ENCODE measurements around the gene SPRED2. TPM values are rescaled to one million over a fixed set of nuclear protein-coding genes. Genes with fewer than 3 reads are reported as not detected.

The SPRED2 gene
- total RNA-seq, 2 experiments from 2014 or later: 6.1 to 8.9 TPM

DNA sequence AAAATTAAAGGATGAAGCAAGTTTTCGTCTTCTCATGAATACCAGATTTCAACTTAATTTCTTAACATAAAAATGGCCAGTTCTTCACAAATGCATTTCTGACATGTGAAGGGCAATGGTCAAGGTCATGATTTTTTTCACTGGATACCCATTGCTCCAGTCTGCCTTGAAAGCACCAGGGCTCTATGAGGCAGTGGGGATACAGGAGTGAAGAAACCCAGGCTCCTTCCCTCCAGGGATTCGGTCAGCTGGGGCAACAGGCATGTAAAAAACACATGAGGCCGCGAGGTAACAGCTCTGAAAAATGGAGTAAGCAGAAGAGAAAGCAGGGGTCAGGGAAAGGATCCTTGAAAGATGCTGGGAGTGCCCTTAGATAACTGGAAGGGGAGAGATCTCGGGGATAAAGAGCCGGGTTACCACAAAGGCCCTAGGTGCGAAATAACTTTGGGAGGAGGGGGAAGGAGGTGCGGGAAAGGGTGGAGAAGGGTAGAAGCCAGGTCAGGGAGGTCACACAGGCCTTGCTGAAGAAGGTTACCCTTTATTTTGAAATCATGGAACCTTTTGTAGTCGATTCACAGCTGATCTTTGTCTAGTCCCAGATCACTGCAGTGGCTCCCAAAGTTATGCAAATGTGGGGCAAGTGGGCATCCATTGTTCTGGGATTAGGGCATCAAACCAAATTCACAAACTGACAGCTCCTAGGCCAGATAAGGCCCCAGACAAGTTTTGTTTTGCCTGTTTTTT, 5.2 kb upstream of the SPRED2 start:
- Mint-ChIP-seq H3K27me3 (peaks cover 39% of the 10 kb centered on the region), H3K27ac (no peak overlapping the region), H3K4me1 (ENCODE audit: low read depth) (peaks cover 13% of the 10 kb centered on the region), H3K9me3 (no peaks in the 10 kb centered on the region), H3K36me3 (no peaks in the 10 kb centered on the region), H3K4me3 (no peak overlapping the region)
- no peak for DNase-seq
- intact Hi-C loops (cut with micrococcal nuclease): loop anchor here (1.0 to 2.0 kb wide), 5 partner anchors 81 to 381 kb away; partner anchors contain the start of gene CEP68
- ChIA-PET CTCF (interaction anchor here (0.6 to 2.4 kb wide), 5 partner anchors 11 to 162 kb away, joined by 3 to 7 read pairs (median 3); no protein-coding TSS in a partner anchor), POLR2A (interaction anchor here (0.6 to 3.3 kb wide), 7 partner anchors 56 to 373 kb away, joined by 3 to 12 read pairs (median 4); partner anchors contain the start of gene ACTR2)

DNA sequence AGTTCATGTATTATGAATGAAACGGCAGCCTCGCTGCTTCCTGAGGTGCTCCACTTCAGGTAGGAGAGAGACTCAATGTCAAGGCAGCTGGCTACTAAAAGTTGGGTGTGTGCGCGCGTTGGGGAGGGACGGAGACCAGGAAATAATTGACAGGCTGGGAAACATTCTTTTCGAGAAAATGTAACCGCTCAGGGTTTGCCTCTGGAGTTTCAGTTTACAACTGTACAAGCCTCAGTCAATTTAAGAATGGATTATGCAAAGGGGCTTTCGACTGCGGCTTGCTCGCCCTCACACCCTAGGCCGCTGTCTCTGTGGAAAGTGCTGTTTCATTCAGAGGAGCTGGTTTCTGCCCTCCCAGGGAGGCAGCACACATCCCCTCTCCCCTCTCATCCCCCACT, 4.4 kb upstream of the SPRED2 start:
- ChIA-PET POLR2A (interaction anchor here (0.6 to 3.3 kb wide), 7 partner anchors 56 to 372 kb away, joined by 3 to 12 read pairs (median 4); partner anchors contain the start of gene ACTR2), CTCF (interaction anchor here (0.6 to 2.4 kb wide), 8 partner anchors 10 to 161 kb away, joined by 3 to 7 read pairs (median 4); no protein-coding TSS in a partner anchor)
- H3K27ac Mint-ChIP-seq: peak overlapping the region; percentile 51
- H3K36me3 Mint-ChIP-seq: no peaks in the 10 kb centered on the region
- intact Hi-C loops (cut with micrococcal nuclease): loop anchor here (1.0 to 2.0 kb wide), 7 partner anchors 54 to 380 kb away; partner anchors contain the start of genes ACTR2 and CEP68
- H3K27me3 Mint-ChIP-seq: peaks cover 38% of the 10 kb centered on the region
- H3K4me3 Mint-ChIP-seq: peak overlapping the region; percentile 82
- H3K4me1 Mint-ChIP-seq (ENCODE audit: low read depth): peaks cover 13% of the 10 kb centered on the region
- DNase-seq: peak; percentile 80
- no peaks in the 10 kb centered on the region for H3K9me3 Mint-ChIP-seq

- CTCF ChIA-PET: interaction anchor here (0.6 to 2.4 kb wide), 6 partner anchors 19 to 161 kb away, joined by 3 to 7 read pairs (median 4); no protein-coding TSS in a partner anchor
- peak overlapping the region; percentile 82 for H3K4me3 Mint-ChIP-seq
- POLR2A ChIA-PET: interaction anchor here (1.0 to 3.3 kb wide), 6 partner anchors 55 to 371 kb away, joined by 3 to 12 read pairs (median 5); partner anchors contain the start of gene ACTR2
These were observed 3.9 kb upstream of the SPRED2 start for GRCh38 chr2:65436169-65436823.

DNA sequence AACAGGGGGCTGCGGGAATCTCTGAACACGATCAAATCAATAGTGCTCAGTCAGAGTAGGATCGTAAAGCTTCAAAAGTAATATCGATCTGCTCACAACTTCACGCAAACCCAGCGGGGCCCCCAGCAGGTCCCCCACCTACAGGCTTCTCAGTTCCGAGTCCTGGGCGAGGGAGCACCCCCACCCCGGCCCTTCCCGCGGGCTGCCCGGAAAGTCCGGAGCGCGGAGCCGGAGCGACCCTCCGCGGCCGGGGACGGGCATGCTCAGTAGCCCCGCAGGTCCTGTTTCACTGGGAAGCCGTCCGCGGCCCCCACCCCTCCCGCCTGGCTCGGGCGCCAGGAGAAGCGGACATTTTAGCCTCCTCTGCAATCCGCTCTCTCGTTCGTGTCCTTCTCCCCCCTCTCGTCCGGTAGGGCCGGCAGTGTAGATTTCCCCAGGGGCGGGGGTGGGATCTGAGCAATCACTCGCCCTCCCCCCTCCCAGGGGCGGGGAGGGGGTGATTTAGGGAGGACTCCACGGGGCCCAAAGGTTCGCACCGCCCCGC, 3.3 kb upstream of the SPRED2 start:
- Mint-ChIP-seq H3K36me3 (no peaks in the 10 kb centered on the region), H3K4me1 (ENCODE audit: low read depth) (peaks cover 13% of the 10 kb centered on the region), H3K27ac (no peak overlapping the region), H3K27me3 (peaks cover 36% of the 10 kb centered on the region), H3K4me3 (peak overlapping the region; percentile 82), H3K9me3 (no peaks in the 10 kb centered on the region)
- peak; percentile 61 for DNase-seq
- intact Hi-C loops (cut with micrococcal nuclease): loop anchor here (1.0 to 2.0 kb wide), 6 partner anchors 18 to 379 kb away; partner anchors contain the start of genes ACTR2 and CEP68
- ChIA-PET POLR2A (interaction anchor here (3.3 kb wide), 1 partner anchor 116 kb away, joined by 12 read pairs; no protein-coding TSS in a partner anchor), CTCF (interaction anchor here (1.1 to 2.4 kb wide), 3 partner anchors 53 to 136 kb away, joined by 5 to 7 read pairs (median 6); no protein-coding TSS in a partner anchor)

More at GRCh38 chr2:65436169-65436823, 3.9 kb upstream of the SPRED2 start:
- H3K4me1 Mint-ChIP-seq (ENCODE audit: low read depth): peaks cover 13% of the 10 kb centered on the region
- intact Hi-C loops (cut with micrococcal nuclease): loop anchor here (1.0 to 2.0 kb wide), 5 partner anchors 53 to 379 kb away; partner anchors contain the start of genes ACTR2 and CEP68
- peak overlapping the region; percentile 51 for H3K27ac Mint-ChIP-seq
- peaks cover 36% of the 10 kb centered on the region for H3K27me3 Mint-ChIP-seq
- no peaks in the 10 kb centered on the region for H3K9me3 Mint-ChIP-seq
- peak; percentile 45 for DNase-seq
- no peaks in the 10 kb centered on the region for H3K36me3 Mint-ChIP-seq

- Mint-ChIP-seq H3K27me3 (peaks cover 33% of the 10 kb centered on the region), H3K4me1 (ENCODE audit: low read depth) (peaks cover 13% of the 10 kb centered on the region), H3K27ac (no peak overlapping the region), H3K9me3 (no peaks in the 10 kb centered on the region), H3K36me3 (no peaks in the 10 kb centered on the region), H3K4me3 (peak overlapping the region; percentile 82)
- ChIA-PET POLR2A (interaction anchor here (3.3 kb wide), 1 partner anchor 115 kb away, joined by 12 read pairs; no protein-coding TSS in a partner anchor), CTCF (interaction anchor here (2.4 kb wide), 1 partner anchor 52 kb away, joined by 6 read pairs; no protein-coding TSS in a partner anchor)
- intact Hi-C loops (cut with micrococcal nuclease): loop anchor here (1.0 to 5.0 kb wide), 2 partner anchors 17 to 447 kb away; partner anchors contain the start of gene SLC1A4
- no peak for DNase-seq
These were observed 2.3 kb upstream of the SPRED2 start for GRCh38 chr2:65434592-65435241.

- peak overlapping the region; percentile 42 for H3K27ac Mint-ChIP-seq
- H3K4me1 Mint-ChIP-seq (ENCODE audit: low read depth): peaks cover 8% of the 10 kb centered on the region
- intact Hi-C loops (cut with micrococcal nuclease): loop anchor here (1.0 to 5.0 kb wide), 5 partner anchors 15 to 444 kb away; partner anchors contain the start of genes ACTR2, RAB1A and SLC1A4
- H3K9me3 Mint-ChIP-seq: no peaks in the 10 kb centered on the region
- DNase-seq: peak; percentile 57
- CTCF ChIA-PET: interaction anchor here (1.6 kb wide), 1 partner anchor 112 kb away, joined by 3 read pairs; no protein-coding TSS in a partner anchor
- H3K4me3 Mint-ChIP-seq: peak overlapping the region; percentile 88
- no peaks in the 10 kb centered on the region for H3K36me3 Mint-ChIP-seq
- POLR2A ChIA-PET: interaction anchor here (0.7 to 1.1 kb wide), 3 partner anchors 14 to 131 kb away, joined by 3 to 7 read pairs (median 6); no protein-coding TSS in a partner anchor
- peaks cover 21% of the 10 kb centered on the region for H3K27me3 Mint-ChIP-seq
These were observed 775 bp downstream of the SPRED2 start for GRCh38 chr2:65431421-65432226.

GRCh38 chr2:65430603-65431420, 1.6 kb downstream of the SPRED2 start:
- Mint-ChIP-seq H3K4me1 (ENCODE audit: low read depth) (peaks cover 4% of the 10 kb centered on the region), H3K27ac (no peak overlapping the region), H3K9me3 (no peaks in the 10 kb centered on the region), H3K4me3 (peak overlapping the region; percentile 88), H3K27me3 (peaks cover 19% of the 10 kb centered on the region), H3K36me3 (no peaks in the 10 kb centered on the region)
- peak; percentile 71 for DNase-seq
- POLR2A ChIA-PET: interaction anchor here (0.7 kb wide), 1 partner anchor 33 kb away, joined by 6 read pairs; no protein-coding TSS in a partner anchor
- intact Hi-C loops (cut with micrococcal nuclease): loop anchor here (1.0 to 5.0 kb wide), 3 partner anchors 14 to 444 kb away; partner anchors contain the start of gene SLC1A4
- CTCF ChIA-PET: interaction anchor here (0.6 to 1.7 kb wide), 3 partner anchors 48 to 129 kb away, joined by 3 to 4 read pairs (median 3); no protein-coding TSS in a partner anchor

- ChIA-PET CTCF (interaction anchor here (0.6 to 1.7 kb wide), 5 partner anchors 47 to 166 kb away, joined by 3 to 5 read pairs (median 3); no protein-coding TSS in a partner anchor), POLR2A (no interaction called here)
- no peaks in the 10 kb centered on the region for H3K4me1 Mint-ChIP-seq (ENCODE audit: low read depth)
- peaks cover 15% of the 10 kb centered on the region for H3K27me3 Mint-ChIP-seq
- intact Hi-C loops (cut with micrococcal nuclease): loop anchor here (1.0 to 5.0 kb wide), 3 partner anchors 13 to 443 kb away; partner anchors contain the start of gene SLC1A4
- no peak overlapping the region for H3K27ac Mint-ChIP-seq
- DNase-seq: no peak
- H3K36me3 Mint-ChIP-seq: no peaks in the 10 kb centered on the region
- H3K9me3 Mint-ChIP-seq: no peaks in the 10 kb centered on the region
- peak overlapping the region; percentile 88 for H3K4me3 Mint-ChIP-seq
These were observed 2.4 kb downstream of the SPRED2 start for GRCh38 chr2:65429786-65430602.

DNA sequence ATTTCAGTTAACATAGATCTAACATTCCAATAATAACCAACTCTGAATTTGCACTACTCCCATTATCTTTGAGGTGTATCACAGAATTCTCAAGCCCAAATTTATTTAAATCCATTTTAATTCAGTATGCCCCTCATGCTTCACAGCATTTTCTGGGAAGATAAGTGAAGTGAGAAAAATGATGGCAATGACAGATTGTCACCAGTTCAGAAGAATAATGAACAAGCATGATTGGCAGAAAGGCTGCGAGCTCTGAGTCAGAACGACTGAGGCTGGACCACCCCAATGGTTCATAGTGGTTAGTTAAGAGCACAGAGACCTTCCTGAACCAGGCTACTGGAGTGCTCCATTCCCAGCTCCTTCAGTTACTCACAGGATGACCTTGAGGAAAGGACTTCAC, 4.9 kb downstream of the SPRED2 start:
- CTCF ChIA-PET: no interaction called here
- POLR2A ChIA-PET: no interaction called here
- H3K36me3 Mint-ChIP-seq: no peaks in the 10 kb centered on the region

More for the DNA sequence above, 4.9 kb downstream of the SPRED2 start:
- Mint-ChIP-seq H3K4me1 (ENCODE audit: low read depth) (no peaks in the 10 kb centered on the region), H3K9me3 (no peaks in the 10 kb centered on the region), H3K4me3 (no peak overlapping the region), H3K27me3 (peaks cover 6% of the 10 kb centered on the region), H3K27ac (no peak overlapping the region)
- intact Hi-C loops (cut with micrococcal nuclease): no loop called here
- DNase-seq: no peak
